ENCODE data around the gene IP6K2.

Gene IP6K2

GRCh38 chr3:48662753-48663488 lies 54.1 kb downstream of the IP6K2 start, which contains the start of gene CELSR3:
Gene CELSR3 (minus strand): TSS chr3:48662886. CDS start chr3:48662634, 252 bp downstream.
- peak; percentile 61 to 79 for DNase-seq

- DNase-seq = no peak
Observed at GRCh38 chr3:48662145-48662752, 54.8 kb downstream of the IP6K2 start.

GRCh38 chr3:48661501-48662144 lies 55.4 kb downstream of the IP6K2 start:
- DNase-seq = no peak

- DNase-seq = no peak
Observed at GRCh38 chr3:48660800-48661400, 56.1 kb downstream of the IP6K2 start.

GRCh38 chr3:48656841-48657281 lies 60.2 kb downstream of the IP6K2 start:
- no peak for DNase-seq

- DNase-seq = no peak
Observed at GRCh38 chr3:48656061-48656840, 60.8 kb downstream of the IP6K2 start.

- DNase-seq = no peak
Observed at GRCh38 chr3:48655606-48656005, 61.4 kb downstream of the IP6K2 start.

GRCh38 chr3:48655063-48655462 lies 62.0 kb downstream of the IP6K2 start:
- DNase-seq = no peak

GRCh38 chr3:48652923-48653715 lies 63.9 kb downstream of the IP6K2 start:
- no peak for DNase-seq

GRCh38 chr3:48651771-48652170 lies 65.2 kb downstream of the IP6K2 start:
- DNase-seq = no peak

- no peak for DNase-seq
Observed at GRCh38 chr3:48650723-48651122, 66.3 kb downstream of the IP6K2 start.

- no peak for DNase-seq
Observed at GRCh38 chr3:48648188-48648850, 68.7 kb downstream of the IP6K2 start.

- DNase-seq = no peak
Observed at GRCh38 chr3:48647714-48648113, 69.3 kb downstream of the IP6K2 start.

- DNase-seq = no peak
Observed at GRCh38 chr3:48644898-48645760, 71.9 kb downstream of the IP6K2 start.

- DNase-seq = no peak
Observed at GRCh38 chr3:48642605-48643004, 74.4 kb downstream of the IP6K2 start.

GRCh38 chr3:48641396-48641795 lies 75.6 kb downstream of the IP6K2 start:
- no peak for DNase-seq

GRCh38 chr3:48639944-48640606 lies 76.9 kb downstream of the IP6K2 start:
- no peak for DNase-seq
